NCI-H187 (cell line): ENCODE results near the gene VWA3A.
"Not testable (repeated sequence)": the region's sequence is repeated elsewhere in the genome, so short reads cannot be mapped to it uniquely, and the experiment has no call there.

ENCODE experiments used
- DNase-seq, 2 experiments: peaks; one replicate each; lab custom pipeline; 2025; lab: John Stamatoyannopoulos, UW

VWA3A gene

DNA sequence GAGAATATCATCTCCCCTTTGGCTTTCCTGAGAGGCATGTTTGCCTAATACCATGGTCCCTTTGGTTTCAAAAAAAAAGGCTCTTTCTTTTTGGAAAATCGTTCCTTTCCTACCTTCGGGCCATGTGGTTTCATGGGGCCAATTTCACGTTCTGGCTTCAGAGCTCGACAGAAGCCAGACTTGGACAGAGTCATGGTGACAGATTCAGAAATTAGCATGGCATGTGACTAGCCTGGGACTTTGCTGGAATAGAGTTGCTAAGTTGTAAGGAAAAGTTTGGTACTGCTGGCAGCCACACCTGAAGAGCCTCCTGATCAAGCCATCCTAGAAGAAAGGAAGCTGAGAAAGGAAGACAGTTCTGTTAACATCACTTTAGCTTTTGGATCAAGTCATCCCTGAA, 2.4 kb upstream of the VWA3A start:
- no peak for DNase-seq

DNA sequence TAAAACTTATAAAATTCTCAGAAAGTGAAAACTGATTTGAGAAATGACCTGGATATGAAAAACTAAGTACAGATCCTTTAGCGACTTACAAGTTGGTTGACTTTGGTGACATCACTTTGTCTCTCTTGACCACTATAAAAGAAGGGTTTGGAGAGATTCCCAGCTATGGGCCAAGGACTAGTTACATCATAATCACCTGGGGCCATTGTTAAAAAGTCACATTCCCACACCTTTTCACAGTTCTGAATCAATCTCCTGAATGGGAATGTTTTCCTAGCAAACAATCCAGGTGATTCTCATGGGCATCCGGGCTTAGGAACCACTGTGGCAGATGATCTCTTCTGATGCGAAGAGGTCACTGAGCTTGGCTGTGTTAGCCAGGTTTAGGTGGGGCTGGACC, 620 bp upstream of the VWA3A start:
- DNase-seq, result no peak

DNA sequence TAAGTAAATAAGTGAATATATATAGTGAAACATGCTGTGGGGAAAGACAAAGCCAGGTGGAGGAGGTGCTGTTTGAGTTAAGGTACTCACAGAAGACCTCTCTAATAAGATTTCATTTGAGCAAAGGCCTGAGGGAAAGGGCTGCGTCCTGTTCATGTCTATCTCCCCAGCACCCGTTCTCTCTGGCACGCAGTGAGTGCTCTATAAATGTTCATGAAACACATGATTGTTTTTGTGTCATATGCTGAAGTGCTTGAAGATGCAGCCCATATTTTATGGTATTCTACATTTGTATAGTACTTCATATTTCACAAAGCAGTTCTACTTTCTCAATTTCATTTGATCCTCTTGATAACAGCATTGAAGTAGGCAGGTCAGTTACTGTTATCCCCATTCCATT, 990 bp downstream of the VWA3A start:
- no peak for DNase-seq

DNA sequence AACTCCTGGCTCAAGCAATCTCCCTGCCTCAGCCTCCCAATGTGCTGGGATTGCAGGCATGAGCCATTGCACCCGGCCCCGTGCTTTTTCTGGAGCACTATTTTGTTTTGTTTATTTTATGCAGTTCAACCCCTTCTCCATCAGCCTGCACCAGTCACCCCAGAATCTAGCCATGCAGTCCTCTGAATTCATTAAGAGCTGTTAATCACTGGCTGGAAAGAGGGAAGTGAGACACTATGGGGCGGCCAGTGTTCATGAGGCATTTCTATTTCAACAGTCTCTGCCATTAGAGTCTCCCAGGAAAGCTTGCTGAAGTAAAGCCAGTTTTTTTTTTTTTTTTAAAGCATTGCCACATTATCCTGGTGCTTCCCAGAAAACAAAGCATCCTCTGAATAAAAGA, 1.7 kb downstream of the VWA3A start:
- no peak for DNase-seq

DNA sequence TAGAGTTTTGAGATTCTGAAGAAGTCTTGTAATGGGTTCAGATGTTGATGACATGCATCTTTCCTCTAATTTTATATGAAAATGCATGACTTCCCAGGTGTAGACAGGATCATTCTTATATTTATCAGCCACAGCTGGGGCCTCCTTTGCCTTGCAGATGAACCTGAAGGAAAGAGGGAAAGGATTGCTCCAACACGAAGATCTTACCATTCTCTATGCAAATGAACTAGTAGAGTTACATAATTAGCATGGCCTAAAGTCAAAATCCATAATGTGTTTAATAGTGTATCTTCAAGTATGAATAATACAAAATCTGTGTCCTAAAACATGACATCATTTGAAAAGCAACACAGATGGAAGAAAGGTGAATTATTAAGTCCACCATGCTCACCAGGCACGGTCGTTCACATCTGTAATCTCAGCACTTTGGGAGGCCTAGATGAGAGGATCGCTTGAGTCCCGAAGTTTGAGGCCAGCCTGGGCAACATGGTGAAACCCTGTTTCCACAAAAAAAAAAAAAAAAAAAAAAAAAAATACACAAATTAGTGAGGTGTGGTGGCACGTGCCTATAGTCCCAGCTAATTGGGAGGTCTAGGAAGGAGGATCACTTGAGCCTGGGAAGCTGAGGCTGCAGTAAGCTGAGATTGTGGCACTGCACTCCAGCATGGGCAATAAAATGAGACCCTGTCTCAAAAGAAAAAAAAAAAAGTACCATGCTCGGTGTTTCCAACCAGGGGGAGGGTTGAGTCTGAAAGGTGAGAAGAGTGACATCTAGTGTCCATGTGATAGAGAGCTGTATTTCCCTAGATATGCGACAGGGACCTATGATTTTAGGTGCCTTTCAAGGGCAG, 6.3 kb downstream of the VWA3A start:
- no peak for DNase-seq

DNA sequence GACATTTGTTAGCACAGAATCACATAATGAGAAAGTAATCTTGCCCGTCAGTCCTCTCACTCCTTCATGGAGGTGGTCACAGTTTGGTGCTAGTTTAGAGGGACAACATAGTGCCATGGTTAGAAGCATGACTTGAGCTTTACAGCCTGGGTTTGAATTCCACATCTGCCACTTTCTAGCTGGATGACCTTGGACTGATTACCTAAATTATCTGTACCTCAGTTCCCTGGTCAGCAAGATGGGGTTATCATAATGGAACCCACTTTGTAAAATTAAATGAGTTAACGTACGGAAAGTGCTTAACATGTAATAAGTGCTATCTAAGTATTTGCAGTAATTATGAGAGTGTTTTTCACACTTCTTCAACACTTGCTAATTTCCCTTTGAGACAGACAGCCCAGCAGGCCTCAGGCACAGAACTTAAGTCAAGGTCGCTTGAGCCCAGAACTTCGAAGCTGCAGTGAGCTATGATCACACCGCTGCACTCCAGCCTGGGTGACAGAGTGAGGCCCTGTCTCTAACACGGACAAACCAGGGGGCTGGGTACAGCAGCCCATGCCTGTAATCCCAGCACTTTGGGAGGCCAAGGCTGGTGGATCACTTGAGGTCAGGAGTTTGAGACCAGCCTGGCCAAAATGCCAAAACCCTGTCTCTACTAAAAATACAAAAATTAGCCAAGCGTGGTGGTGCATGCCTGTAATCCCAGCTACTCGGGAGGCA, 7.1 kb downstream of the VWA3A start:
- no peak for DNase-seq

DNA sequence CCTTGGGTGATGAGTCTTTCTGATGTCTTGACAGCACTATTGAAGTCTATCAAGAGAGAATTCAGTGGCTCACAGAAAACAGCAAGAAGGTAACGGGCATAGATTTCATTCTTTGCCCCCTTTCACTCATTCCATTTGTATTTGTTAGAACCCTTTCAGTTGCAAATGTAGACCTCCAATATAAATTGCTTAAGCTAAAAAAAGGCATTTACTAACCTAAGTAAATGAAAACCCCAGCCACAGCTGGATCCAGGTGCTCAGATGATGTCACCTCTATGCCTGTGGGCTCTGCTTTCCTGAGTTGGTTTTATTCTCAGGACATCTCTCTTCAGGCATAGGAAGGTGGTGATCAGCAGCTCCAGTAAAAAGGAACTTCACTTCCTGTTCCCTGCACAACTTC, 11.1 kb downstream of the VWA3A start:
- no peak for DNase-seq

DNA sequence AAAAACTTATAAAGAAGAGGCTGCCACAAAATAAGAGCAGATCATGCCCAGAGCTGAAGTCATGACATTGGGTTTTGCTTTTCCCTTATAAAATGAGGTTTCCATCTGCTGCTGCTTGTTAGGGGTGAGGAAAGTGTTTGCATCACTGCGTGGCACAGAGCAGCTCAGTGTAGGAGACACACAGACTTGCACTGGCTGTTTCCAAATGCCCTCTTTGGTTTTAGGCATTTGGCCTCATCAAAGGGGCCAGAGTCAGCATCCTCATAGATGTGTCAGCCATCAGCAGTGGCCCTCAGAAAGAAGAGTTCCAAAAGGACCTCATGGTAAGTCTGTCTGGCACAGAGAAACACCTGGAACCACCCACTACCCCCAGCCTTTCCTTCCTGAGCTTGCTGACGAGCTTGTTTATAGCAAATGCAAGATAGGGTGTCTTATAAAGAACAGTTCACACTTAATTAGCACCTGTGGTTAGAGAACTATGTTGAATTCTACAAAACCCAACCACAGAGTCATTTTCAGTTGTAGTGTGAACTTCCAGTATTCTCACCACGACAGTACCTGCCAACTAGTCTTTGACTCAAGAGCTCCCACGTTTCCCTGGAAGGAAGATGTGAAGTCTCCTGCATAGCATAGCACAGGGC, 17.0 kb downstream of the VWA3A start:
- DNase-seq, result no peak

DNA sequence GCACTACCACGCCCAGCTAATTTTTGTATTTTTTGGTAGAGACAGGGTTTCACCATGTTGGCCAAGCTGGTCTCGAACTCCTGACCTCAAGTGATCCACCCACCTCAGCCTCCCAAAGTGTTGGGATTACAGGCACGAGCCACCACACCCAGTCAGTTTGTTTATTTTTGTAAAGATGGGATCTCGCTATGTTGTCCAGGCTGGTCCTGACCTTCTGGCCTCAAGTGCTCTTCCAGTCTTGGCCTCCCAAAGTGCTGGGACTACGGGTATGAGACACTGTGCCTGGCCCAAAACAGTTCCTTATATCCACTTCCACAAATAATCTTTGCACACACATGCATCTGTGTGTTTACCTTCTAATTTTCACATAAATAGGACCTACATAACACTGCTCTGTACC, 19.3 kb downstream of the VWA3A start:
- not testable (repeated sequence) for DNase-seq

DNA sequence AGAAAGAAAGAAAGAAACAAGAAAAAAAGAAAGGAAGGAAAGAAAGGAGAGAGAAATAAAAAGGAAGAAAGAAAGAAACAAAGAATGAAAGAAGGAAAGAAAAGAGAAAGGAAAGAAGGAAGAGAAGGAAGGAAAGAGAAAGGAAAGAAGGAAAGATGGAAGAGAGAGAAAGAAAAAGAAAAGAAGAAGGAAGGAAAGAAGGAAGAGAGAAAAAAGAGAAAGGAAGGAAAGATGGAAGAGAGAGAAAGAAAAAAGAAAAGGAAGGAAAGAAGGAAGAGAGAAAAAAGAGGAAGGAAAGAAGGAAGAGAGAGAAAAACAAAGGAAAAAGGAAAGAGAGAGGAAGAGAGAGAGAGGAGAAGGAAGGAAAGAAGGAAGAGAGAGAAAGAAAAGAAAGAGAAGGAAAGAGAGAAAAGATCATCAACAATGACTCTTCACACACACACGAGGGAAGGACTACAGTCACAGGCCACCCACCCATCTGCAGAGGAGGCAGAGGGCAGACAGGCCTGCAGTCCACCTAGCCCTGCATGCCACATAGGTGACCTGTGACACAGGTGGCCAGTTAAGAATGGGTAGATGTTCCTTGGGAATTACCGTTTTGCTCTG, 23.9 kb downstream of the VWA3A start:
- DNase-seq, result no peak

DNA sequence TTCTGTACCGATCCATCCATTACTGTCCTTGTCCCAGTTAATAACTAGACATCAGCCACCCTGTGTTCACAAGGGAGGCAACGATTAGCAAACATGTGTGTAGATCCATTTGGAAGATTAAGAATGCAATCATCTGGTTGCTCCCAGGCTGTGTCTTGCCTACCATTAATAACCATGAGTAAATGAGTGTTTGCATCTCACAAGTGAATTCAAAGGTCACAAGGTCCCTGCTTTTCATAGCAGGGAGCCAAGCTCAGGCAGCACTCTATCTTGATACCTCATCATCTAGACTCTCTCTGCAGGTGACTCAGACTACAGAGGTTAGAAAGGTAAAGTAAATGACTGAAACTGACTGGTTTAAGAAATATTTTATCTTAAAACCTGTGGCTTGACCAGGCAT, 25.3 kb downstream of the VWA3A start:
- DNase-seq, result no peak

DNA sequence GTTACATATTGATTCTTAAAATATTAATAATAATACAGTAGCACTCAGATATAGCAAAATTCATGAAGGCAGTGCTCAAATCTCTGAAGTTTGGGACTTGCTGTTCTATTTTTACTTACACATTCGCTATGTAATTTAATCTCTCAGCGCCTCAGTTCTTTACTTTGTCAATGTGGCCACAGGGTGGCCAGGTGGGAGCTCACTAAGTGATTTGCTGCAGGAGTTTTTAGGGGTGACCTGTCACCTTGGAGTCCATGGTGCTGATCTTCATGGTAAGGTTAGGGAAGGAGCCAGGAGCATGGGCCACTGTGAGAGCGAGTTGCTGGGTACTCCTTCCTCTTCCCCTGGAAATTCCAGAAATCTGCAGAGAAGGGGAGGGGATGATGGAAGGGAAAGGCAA, 28.1 kb downstream of the VWA3A start:
- no peak for DNase-seq

DNA sequence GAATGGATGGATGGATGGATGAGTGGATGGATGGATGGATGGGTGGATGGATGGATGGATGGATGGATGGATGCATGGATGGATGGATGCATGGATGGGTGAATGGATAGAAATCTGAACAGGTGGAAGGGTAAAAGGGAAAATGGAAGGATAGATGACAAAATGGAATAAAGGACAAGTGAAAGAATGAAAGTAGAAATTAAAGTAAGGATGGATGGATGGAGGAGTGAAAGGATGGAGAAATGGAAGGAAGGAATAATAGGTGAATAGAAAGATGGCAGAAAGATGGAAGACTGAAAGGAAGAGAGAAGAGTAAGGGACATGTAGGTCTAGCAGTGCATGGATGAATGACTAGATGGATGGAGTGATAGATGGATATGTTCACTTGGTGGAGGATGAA, 29.9 kb downstream of the VWA3A start:
- no peak for DNase-seq

DNA sequence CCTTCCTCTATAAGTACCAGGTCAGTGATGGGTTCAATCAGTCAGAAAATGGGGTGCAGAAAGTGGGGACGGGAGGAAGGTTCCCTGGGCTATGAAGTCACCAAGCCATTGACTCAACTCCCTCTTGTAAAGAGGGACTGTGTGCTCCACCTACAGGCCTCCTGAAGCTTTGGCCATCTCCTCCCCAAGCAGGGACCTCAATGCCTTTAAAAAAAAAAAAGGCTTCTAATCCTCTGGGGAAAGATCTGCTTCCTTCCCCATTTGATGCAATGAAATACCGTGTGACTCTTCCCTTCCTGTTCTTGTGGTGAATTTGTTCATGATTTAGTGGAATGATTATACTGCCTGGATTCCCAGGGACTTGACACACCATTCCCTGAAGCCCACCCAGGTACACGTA, 30.8 kb downstream of the VWA3A start:
- DNase-seq, result no peak

DNA sequence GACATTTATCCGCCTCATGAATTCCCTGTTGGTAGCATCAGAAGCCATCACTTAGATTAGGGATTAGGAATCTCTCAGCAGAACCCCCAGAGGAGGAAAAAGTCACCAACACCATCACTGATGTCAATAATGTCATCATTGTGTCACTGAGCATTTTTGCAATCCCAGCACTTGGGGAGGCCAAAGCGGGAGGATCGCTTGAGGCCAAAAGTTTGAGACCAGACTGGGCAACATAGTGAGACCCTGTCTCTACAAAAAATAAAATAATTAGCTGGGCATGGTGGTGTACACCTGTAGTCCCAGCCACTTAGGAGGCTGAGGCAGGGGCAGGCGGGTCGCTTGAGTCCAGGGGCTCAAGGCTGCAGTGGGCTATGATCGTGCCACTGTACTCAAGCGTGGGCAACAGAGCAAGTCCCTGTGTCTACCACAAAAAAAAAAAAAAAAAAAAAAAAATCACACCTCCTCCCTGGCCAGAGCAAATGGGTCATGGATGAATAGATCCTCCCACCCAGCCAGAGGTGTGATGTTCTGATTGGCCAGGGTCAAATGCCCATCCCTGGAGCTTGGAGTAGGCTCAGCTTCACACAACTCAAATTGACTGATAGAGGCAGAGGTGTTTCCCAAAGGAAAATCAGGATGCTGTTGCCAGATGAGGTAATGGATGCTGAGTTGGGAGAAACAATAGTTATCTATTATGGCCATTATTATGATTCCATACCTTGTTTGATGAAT, 31.6 kb downstream of the VWA3A start:
- no peak for DNase-seq

DNA sequence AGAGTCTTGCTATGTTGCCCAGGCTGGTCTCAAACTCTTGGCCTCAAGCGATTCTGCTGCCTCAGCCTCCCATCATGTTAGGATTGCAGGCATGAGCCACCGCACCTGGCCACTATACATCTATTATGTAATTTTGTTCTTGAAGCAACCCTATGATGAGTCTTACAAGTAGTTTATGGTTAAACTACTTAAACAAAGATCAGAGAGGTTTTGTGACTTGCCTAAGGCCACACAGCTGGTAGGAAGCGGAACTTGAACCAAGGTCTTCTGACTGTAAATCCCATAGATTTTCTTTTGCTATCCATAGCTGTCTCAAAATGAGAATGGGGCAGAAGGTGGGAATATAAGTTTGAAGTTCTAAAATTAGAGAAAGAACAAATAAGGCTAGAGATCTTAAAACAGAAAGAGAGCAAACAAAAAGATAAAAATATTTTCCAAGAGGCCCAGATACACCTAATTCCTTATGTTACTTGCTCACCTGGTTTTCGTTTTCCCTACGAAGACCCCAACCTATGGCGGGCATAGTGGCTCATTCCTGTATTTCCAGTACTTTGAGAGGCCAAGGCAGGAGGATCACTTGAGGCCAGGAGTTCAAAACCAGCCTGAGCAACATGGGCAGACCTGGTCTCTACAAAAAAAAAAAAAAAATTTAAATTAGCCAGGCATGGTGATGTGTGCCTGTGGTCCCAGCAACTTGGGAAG, 32.4 kb downstream of the VWA3A start:
- DNase-seq, result no peak

DNA sequence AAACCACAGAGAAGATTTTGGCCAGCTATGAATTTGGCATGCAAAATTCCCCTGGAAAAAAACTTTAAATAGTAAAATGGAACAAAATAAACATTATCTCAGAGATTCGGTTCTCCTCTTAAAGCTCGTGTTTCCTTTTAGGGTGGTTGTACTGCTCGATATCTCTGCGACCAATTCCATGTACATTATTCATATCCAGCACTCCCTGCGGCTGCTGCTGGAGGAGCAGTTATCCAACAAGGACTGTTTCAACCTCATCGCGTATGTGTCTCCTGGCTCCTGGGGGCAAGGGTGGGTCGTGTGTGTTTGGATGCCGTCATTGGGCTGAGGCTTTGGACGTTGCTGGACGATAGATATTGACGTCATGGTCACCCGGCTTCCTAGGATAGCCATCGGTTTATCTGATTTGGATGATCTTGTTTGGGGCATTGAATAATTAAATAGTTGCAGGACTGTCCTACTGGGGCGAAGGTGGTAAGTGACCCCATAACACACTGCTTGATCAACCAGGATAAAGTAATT, 33.8 kb downstream of the VWA3A start:
- DNase-seq, result no peak

DNA sequence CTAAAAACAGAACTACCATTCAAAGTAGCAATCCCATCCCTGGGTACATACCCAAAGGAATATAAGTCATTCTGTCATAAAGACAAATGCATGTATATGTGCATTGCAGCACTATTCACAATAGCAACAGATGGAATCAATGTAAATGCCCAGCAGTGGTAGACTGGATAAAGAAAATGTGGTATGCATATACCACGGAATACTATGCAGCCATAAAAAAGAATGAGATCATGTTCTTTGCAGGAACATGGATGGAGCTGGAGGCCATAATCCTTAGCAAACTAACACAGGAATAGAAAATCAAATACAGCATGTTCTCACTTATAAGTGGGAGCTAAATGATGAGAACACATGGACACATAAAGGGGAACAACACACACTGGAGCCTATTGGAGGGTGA, 36.2 kb downstream of the VWA3A start:
- not testable (repeated sequence) for DNase-seq

DNA sequence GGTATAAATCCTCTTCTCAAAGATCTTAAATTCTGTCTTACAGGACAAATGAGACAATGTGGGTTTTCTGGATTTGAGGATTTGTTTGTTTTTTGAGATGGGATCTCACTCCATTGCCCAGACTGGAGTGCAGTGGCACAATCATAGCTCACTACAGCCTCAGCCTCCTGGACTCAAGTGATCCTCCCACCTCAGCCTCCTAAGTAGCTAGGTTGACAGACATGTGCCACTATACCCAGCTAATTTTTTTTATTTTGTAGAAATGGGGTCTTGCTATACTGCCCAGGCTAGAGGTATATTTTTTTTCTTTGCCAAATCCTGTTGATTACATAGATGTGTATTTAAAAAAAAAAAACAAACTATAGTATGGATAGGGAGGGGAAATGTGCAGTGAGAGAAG, 38.2 kb downstream of the VWA3A start:
- no peak for DNase-seq

DNA sequence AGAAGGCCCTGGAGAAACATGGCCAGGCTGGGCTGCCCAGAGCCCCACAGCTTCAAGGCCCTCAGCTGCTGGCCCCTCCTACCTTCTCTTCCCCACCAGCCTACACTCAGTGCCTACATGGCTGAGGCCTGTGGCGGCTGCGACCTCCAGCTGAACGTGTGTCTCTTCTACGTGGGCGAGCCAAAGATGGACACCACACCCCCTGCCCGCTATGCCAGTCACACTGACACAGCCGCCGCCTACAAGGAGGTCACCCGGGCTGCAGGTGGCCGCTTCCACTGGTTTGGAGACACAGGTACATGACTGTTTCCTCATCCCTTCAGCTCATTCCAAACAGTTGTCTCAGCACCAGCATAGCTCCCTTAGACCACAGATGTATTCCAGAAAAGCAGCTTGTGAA, 40.5 kb downstream of the VWA3A start:
- no peak for DNase-seq

DNA sequence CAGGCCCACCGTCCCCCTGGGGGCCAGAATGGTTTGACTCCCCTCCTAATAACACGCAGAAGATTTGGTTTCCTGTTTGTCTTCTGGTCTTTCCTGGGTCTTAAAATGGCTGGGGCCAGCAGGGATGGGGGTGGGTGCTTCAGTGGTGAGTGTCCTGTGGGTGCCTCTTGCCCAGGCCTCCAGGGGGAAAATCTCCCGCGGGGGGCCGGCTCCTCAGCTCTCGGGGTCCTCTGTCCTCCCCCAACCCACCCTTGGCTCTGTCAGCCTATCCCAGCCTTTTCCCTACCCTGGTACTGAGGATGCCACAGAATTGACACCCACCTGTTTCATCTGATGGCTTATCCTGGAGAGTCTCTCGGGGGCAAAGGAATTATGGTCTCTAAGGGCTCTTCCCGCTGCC, 46.1 kb downstream of the VWA3A start:
- DNase-seq, result no peak
